ENCODE data around the gene ZBTB33. TPM values are rescaled to one million over a fixed set of nuclear protein-coding genes. Genes with fewer than 3 reads are reported as not detected.
A peak's percentile ranks its signal among the peaks of the same experiment; 100 is the strongest.

Gene ZBTB33
- total RNA-seq, result 10 to 100 TPM; 19.0 to 19.2 TPM
- 22.9 TPM for polyA plus RNA-seq (2013, experiment 1 of 2)
- 23.1 TPM for polyA plus RNA-seq (2013, experiment 2 of 2)
- long read RNA-seq, experiment 1, full-length matches to known transcripts, result 4 of 11 reads
- long read RNA-seq, experiment 1, partial matches to known transcripts, result 0 of 11 reads
- long read RNA-seq, experiment 1, other reads (novel, unspliced or antisense), result 7 of 11 reads
- long read RNA-seq, experiment 2, full-length matches to known transcripts, result 39 of 49 reads
- long read RNA-seq, experiment 2, partial matches to known transcripts, result 0 of 49 reads
- long read RNA-seq, experiment 2, other reads (novel, unspliced or antisense), result 10 of 49 reads
- long read RNA-seq, experiment 3, full-length matches to known transcripts, result 11 of 13 reads
- long read RNA-seq, experiment 3, partial matches to known transcripts, result 2 of 13 reads
- long read RNA-seq, experiment 3, other reads (novel, unspliced or antisense), result 0 of 13 reads
- long read RNA-seq, experiment 4, partial matches to known transcripts, result 0 of 1 reads
- long read RNA-seq, experiment 4, other reads (novel, unspliced or antisense), result 1 of 1 reads

GRCh38 chrX:120250522-120251271 is at the start of gene ZBTB33:
Gene ZBTB33 (plus strand): TSS chrX:120250812. CDS start chrX:120253416, 2,604 bp downstream.
- Histone ChIP-seq H3K27ac (ENCODE audit: low read depth, low read length) (peak within 1 kb of the TSS; percentile 89), H3K27me3 (ENCODE audit: control insufficient read depth, insufficient read depth, low read length, poor library complexity, severe bottlenecking) (peaks cover 34% of the 10 kb centered on the region), H3K9ac (ENCODE audit: extremely low read depth, low read length, poor library complexity, severe bottlenecking) (peak within 1 kb of the TSS; percentile 74), H3K9me3 (ENCODE audit: control insufficient read depth, low read length) (no peaks in the 10 kb centered on the region), H3K36me3 (ENCODE audit: control insufficient read depth, insufficient read depth, low read length) (peaks cover 25% of the 10 kb centered on the region), H3K4me3 (ENCODE audit: low read length) (peak within 1 kb of the TSS; percentile 96), H3K4me1 (ENCODE audit: control insufficient read depth, insufficient read depth, low read length) (no peaks in the 10 kb centered on the region)
- Mint-ChIP-seq H3K4me3 (peak within 1 kb of the TSS; percentile 89), H3K27ac (peak within 1 kb of the TSS; percentile 94), H3K27me3 (ENCODE audit: insufficient read depth) (peaks cover 34% of the 10 kb centered on the region), H3K9me3 (peaks cover 28% of the 10 kb centered on the region), H3K36me3 (ENCODE audit: low read depth) (peaks cover 20% of the 10 kb centered on the region), H3K4me1 (peaks cover 4% of the 10 kb centered on the region)
- WGBS, 2 experiments (ENCODE audit: insufficient coverage in 1 of 2, insufficient read length in 1 of 2), result 0% methylated on average over 2 to 74 of the region's 75 CpGs
- DNase-seq, result peak; percentile 96
- peak; percentile 75 for TF ChIP-seq CTCF (conservative IDR thresholded peaks at IDR 0.05)

- H3K4me3 Mint-ChIP-seq, result no peak overlapping the region
- no peaks in the 10 kb centered on the region for H3K9me3 ChIP-seq (ENCODE audit: control insufficient read depth, low read length)
- peaks cover 4% of the 10 kb centered on the region for H3K4me1 Mint-ChIP-seq
- no peak overlapping the region for H3K27ac ChIP-seq (ENCODE audit: low read depth, low read length)
- no peak for DNase-seq
- H3K4me1 ChIP-seq (ENCODE audit: control insufficient read depth, insufficient read depth, low read length), result no peaks in the 10 kb centered on the region
- no peak overlapping the region for H3K4me3 ChIP-seq (ENCODE audit: low read length)
- no peak overlapping the region for H3K27ac Mint-ChIP-seq
- no peak overlapping the region for H3K9ac ChIP-seq (ENCODE audit: extremely low read depth, low read length, poor library complexity, severe bottlenecking)
- no peaks in the 10 kb centered on the region for H3K27me3 Mint-ChIP-seq (ENCODE audit: insufficient read depth)
- no peaks in the 10 kb centered on the region for H3K27me3 ChIP-seq (ENCODE audit: control insufficient read depth, insufficient read depth, low read length, poor library complexity, severe bottlenecking)
- H3K36me3 Mint-ChIP-seq (ENCODE audit: low read depth), result no peaks in the 10 kb centered on the region
- H3K9me3 Mint-ChIP-seq, result peaks cover 27% of the 10 kb centered on the region
- no peak for TF ChIP-seq CTCF (conservative IDR thresholded peaks at IDR 0.05)
- 96 to 100% methylated on average over 2 to 11 of the region's 11 CpGs for WGBS, 2 experiments (ENCODE audit: insufficient coverage in 1 of 2, insufficient read length in 1 of 2)
- H3K36me3 ChIP-seq (ENCODE audit: control insufficient read depth, insufficient read depth, low read length), result no peaks in the 10 kb centered on the region
These were observed 49.8 kb upstream of the ZBTB33 start for GRCh38 chrX:120200851-120201250.

- 90 to 100% methylated on average over 1 to 11 of the region's 12 CpGs for WGBS, 2 experiments (ENCODE audit: insufficient coverage in 1 of 2, insufficient read length in 1 of 2)
- H3K36me3 Mint-ChIP-seq (ENCODE audit: low read depth), result peaks cover 7% of the 10 kb centered on the region
- Histone ChIP-seq H3K27me3 (ENCODE audit: control insufficient read depth, insufficient read depth, low read length, poor library complexity, severe bottlenecking) (no peaks in the 10 kb centered on the region), H3K9ac (ENCODE audit: extremely low read depth, low read length, poor library complexity, severe bottlenecking) (no peak overlapping the region), H3K36me3 (ENCODE audit: control insufficient read depth, insufficient read depth, low read length) (no peaks in the 10 kb centered on the region), H3K4me1 (ENCODE audit: control insufficient read depth, insufficient read depth, low read length) (no peaks in the 10 kb centered on the region), H3K4me3 (ENCODE audit: low read length) (no peak overlapping the region), H3K27ac (ENCODE audit: low read depth, low read length) (no peak overlapping the region), H3K9me3 (ENCODE audit: control insufficient read depth, low read length) (no peaks in the 10 kb centered on the region)
- no peak for DNase-seq
- no peaks in the 10 kb centered on the region for H3K4me1 Mint-ChIP-seq
- no peak overlapping the region for H3K27ac Mint-ChIP-seq
- no peaks in the 10 kb centered on the region for H3K27me3 Mint-ChIP-seq (ENCODE audit: insufficient read depth)
- H3K4me3 Mint-ChIP-seq, result no peak overlapping the region
- H3K9me3 Mint-ChIP-seq, result peaks cover 45% of the 10 kb centered on the region
- TF ChIP-seq CTCF (conservative IDR thresholded peaks at IDR 0.05), result no peak
These were observed 44.5 kb upstream of the ZBTB33 start for GRCh38 chrX:120205816-120206753.
